Measurements from ENCODE around the gene ZNF790.

ZNF790 gene

DNA sequence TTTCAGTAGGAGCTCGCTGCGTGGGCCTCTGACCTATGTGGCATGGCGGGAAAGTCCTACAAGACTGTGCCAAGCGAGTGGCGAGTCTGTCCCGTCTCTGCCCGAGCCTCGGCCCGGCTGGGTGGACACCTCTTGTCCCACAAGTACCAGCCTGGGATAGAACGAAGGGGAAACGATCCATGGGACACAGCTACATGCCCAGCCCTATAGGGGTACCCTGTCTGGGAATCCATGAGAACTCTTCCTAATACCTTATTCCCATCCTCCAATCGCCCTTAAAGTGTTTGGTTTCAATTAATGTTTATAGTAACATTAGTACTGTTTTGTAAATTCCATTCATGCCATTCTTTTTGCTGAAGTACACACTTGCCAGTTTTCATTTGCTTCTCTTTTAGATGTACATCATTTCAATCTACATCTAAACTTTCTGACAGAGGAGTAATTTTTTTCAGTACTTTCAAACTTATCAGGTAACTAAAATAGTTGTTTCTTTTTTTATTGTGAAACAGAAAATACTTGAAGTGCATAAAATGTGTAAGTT lies 667 bp upstream of the ZNF790 start:
- POLR2A ChIA-PET, result interaction anchor here (1.0 to 3.5 kb wide), 2 partner anchors 11 to 266 kb away, joined by 4 to 75 read pairs; partner anchors contain the start of genes ZNF345 and ZNF529

DNA sequence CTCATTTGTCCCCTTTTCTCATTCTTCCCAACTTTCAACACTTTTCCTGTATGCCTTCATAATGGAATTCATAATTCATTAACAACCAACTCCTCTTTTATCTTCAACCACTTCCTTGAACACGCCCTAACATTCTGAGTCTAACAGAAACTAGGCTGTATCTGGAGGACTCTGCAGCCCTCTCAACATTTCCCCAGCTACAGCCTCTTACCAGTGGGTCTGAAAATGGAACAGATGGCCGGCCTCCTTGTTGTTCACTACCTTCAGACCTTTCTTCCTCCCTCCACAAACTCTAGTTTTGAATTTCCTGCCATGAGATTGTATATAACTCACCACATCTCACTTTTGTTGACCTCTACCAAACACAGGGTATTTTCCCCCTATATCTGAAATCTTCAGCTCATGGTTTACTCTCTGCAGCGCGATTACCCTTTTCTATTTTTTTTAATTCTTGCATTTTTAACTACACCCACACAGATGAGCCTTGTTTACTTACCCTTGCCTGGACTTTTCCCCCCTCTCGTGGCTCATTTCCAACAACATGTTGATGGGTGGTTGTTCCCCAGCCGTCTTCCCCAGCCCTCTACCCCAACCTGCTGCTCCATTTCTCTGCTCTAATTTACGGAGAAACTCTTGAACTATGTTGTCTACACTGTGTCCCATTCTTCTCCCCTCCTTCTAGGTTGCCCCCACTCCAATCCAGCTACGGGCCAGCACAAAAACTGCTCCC lies 846 bp downstream of the ZNF790 start:
- DNase-seq (ENCODE audit: extremely low spot score), result no peak
- ChIA-PET POLR2A (interaction anchor here (0.6 to 3.5 kb wide), 4 partner anchors 13 to 972 kb away, joined by 3 to 75 read pairs (median 4); partner anchors contain the start of genes ZNF345 and ZNF529), CTCF (no interaction called here)

More for the DNA sequence above, 667 bp upstream of the ZNF790 start:
- CTCF ChIA-PET, result interaction anchor here (1.0 kb wide), 1 partner anchor 11 kb away, joined by 3 read pairs; no protein-coding TSS in a partner anchor
- DNase-seq (ENCODE audit: extremely low spot score), result no peak
- TF ChIP-seq HDGF (IDR thresholded peaks at IDR 0.05; ENCODE audit: borderline replicate concordance) (no peak), ARNT (IDR thresholded peaks at IDR 0.05) (no peak), NFRKB (IDR thresholded peaks at IDR 0.05) (no peak), FOXK2 (IDR thresholded peaks at IDR 0.05) (no peak), PKNOX1 (IDR thresholded peaks at IDR 0.05) (no peak), ELF4 (IDR thresholded peaks at IDR 0.05) (no peak), SUZ12 (IDR thresholded peaks at IDR 0.05) (no peak), LEF1 (IDR thresholded peaks at IDR 0.05; ENCODE audit: borderline replicate concordance) (no peak), BHLHE40 (IDR thresholded peaks at IDR 0.05; ENCODE audit: borderline replicate concordance) (no peak), L3MBTL2 (conservative IDR thresholded peaks at IDR 0.05) (no peak), FOXA1 (IDR thresholded peaks at IDR 0.05) (no peak), SP1 (IDR thresholded peaks at IDR 0.05) (no peak), ZNF384 (IDR thresholded peaks at IDR 0.05) (no peak), CTBP1 (IDR thresholded peaks at IDR 0.05; ENCODE audit: borderline replicate concordance) (no peak)

DNA sequence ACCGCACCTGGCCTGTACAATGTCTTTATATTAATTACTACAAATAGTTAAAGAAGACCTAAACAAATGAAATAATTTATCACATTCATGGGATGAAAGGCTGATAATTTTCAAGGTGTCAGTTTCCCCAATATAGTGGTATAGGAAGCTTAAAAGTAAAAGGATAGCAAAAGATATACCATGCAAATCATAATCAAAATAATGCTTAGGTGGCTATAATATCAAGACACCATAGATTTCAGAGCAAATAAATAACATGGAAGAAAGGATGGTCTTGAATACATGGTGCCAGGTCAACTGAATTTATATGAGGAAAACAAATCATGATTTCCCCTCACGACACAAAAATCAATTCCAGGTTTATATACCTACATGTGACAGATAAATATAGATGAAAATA lies 4.8 kb downstream of the ZNF790 start:
- POLR2A ChIA-PET, result no interaction called here
- CTCF ChIA-PET, result no interaction called here
- TF ChIP-seq ARNT (IDR thresholded peaks at IDR 0.05) (no peak), PKNOX1 (IDR thresholded peaks at IDR 0.05) (no peak), CTBP1 (IDR thresholded peaks at IDR 0.05; ENCODE audit: borderline replicate concordance) (no peak), FOXM1 (IDR thresholded peaks at IDR 0.05; ENCODE audit: borderline replicate concordance) (no peak), ZNF384 (IDR thresholded peaks at IDR 0.05) (no peak), NFRKB (IDR thresholded peaks at IDR 0.05) (no peak), ELF4 (IDR thresholded peaks at IDR 0.05) (no peak), SP1 (IDR thresholded peaks at IDR 0.05) (no peak), TARDBP (IDR thresholded peaks at IDR 0.05) (no peak), LEF1 (IDR thresholded peaks at IDR 0.05; ENCODE audit: borderline replicate concordance) (no peak), FOXA1 (IDR thresholded peaks at IDR 0.05) (no peak), L3MBTL2 (conservative IDR thresholded peaks at IDR 0.05) (no peak)
- no peak for DNase-seq (ENCODE audit: extremely low spot score)

More for the DNA sequence above, 846 bp downstream of the ZNF790 start:
- TF ChIP-seq CTBP1 (IDR thresholded peaks at IDR 0.05; ENCODE audit: borderline replicate concordance) (no peak), TARDBP (IDR thresholded peaks at IDR 0.05) (no peak), SUZ12 (IDR thresholded peaks at IDR 0.05) (no peak), ELF4 (IDR thresholded peaks at IDR 0.05) (no peak), SP1 (IDR thresholded peaks at IDR 0.05) (no peak), PKNOX1 (IDR thresholded peaks at IDR 0.05) (no peak), L3MBTL2 (conservative IDR thresholded peaks at IDR 0.05) (no peak), FOXK2 (IDR thresholded peaks at IDR 0.05) (no peak), NFRKB (IDR thresholded peaks at IDR 0.05) (no peak), ARNT (IDR thresholded peaks at IDR 0.05) (no peak), ZNF384 (IDR thresholded peaks at IDR 0.05) (no peak), LEF1 (IDR thresholded peaks at IDR 0.05; ENCODE audit: borderline replicate concordance) (no peak), BHLHE40 (IDR thresholded peaks at IDR 0.05; ENCODE audit: borderline replicate concordance) (no peak), FOXA1 (IDR thresholded peaks at IDR 0.05) (no peak)

DNA sequence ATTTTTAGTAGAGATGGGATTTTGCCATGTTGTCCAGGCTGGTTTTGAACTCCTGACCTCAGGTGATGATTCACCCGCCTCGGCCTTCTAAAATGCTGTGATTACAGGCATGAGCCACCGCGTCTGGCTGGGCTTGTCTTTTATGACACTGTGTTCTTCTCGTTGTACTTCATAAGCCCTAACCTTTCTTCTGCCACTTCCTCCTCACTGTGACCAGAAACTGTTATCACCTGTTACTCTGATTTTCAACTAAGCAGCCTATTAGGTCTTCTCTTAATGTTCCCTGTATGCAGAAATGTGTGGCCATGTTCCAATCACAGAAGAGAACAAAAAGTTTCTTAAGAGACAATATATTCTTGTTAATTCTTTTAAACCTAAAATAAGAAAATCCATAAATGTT lies 16.4 kb downstream of the ZNF790 start:
- ChIA-PET POLR2A (no interaction called here), CTCF (no interaction called here)
- TF ChIP-seq BHLHE40 (IDR thresholded peaks at IDR 0.05; ENCODE audit: borderline replicate concordance), result no peak
- no peak for TF ChIP-seq CTBP1 (IDR thresholded peaks at IDR 0.05; ENCODE audit: borderline replicate concordance)
- no peak for TF ChIP-seq NFRKB (IDR thresholded peaks at IDR 0.05)
- TF ChIP-seq ZNF384 (IDR thresholded peaks at IDR 0.05), result no peak
- no peak for TF ChIP-seq ELF4 (IDR thresholded peaks at IDR 0.05)
- no peak for TF ChIP-seq ARNT (IDR thresholded peaks at IDR 0.05)
- no peak for TF ChIP-seq TARDBP (IDR thresholded peaks at IDR 0.05)
- TF ChIP-seq SP1 (IDR thresholded peaks at IDR 0.05), result no peak
- TF ChIP-seq LEF1 (IDR thresholded peaks at IDR 0.05; ENCODE audit: borderline replicate concordance), result no peak
- no peak for TF ChIP-seq FOXK2 (IDR thresholded peaks at IDR 0.05)
- TF ChIP-seq PKNOX1 (IDR thresholded peaks at IDR 0.05), result no peak
- TF ChIP-seq FOXA1 (IDR thresholded peaks at IDR 0.05), result no peak
- no peak for TF ChIP-seq FOXM1 (IDR thresholded peaks at IDR 0.05; ENCODE audit: borderline replicate concordance)
- TF ChIP-seq HDGF (IDR thresholded peaks at IDR 0.05; ENCODE audit: borderline replicate concordance), result no peak
- no peak for TF ChIP-seq L3MBTL2 (conservative IDR thresholded peaks at IDR 0.05)
- no peak for TF ChIP-seq SUZ12 (IDR thresholded peaks at IDR 0.05)
- no peak for DNase-seq (ENCODE audit: extremely low spot score)

- TF ChIP-seq PKNOX1 (IDR thresholded peaks at IDR 0.05) (no peak), BHLHE40 (IDR thresholded peaks at IDR 0.05; ENCODE audit: borderline replicate concordance) (no peak), NFRKB (IDR thresholded peaks at IDR 0.05) (no peak), FOXA1 (IDR thresholded peaks at IDR 0.05) (no peak), FOXM1 (IDR thresholded peaks at IDR 0.05; ENCODE audit: borderline replicate concordance) (no peak), LEF1 (IDR thresholded peaks at IDR 0.05; ENCODE audit: borderline replicate concordance) (no peak), ARNT (IDR thresholded peaks at IDR 0.05) (no peak), SP1 (IDR thresholded peaks at IDR 0.05) (no peak), HDGF (IDR thresholded peaks at IDR 0.05; ENCODE audit: borderline replicate concordance) (no peak), FOXK2 (IDR thresholded peaks at IDR 0.05) (no peak), ELF4 (IDR thresholded peaks at IDR 0.05) (no peak), ZNF384 (IDR thresholded peaks at IDR 0.05) (no peak), SUZ12 (IDR thresholded peaks at IDR 0.05) (no peak), L3MBTL2 (conservative IDR thresholded peaks at IDR 0.05) (no peak), TARDBP (IDR thresholded peaks at IDR 0.05) (no peak), CTBP1 (IDR thresholded peaks at IDR 0.05; ENCODE audit: borderline replicate concordance) (no peak)
- CTCF ChIA-PET, result no interaction called here
- POLR2A ChIA-PET, result interaction anchor here (0.8 kb wide), 1 partner anchor 31 kb away, joined by 3 read pairs; the partner anchor contains the start of gene ZNF345
- DNase-seq (ENCODE audit: extremely low spot score), result no peak
These were observed 19.0 kb downstream of the ZNF790 start for GRCh38 chr19:36819130-36819630.
